A549 treated with CORT108297 at 1 μM for 4 hours (cell line): ENCODE data around the gene ALG10. TPM values are rescaled to one million over a fixed set of nuclear protein-coding genes. Genes with fewer than 3 reads are reported as not detected.

Source experiments
- total RNA-seq: library from RNA; stranded (reverse); fragments of 200-300 nt; extraction: Qiagen RNA extraction; gene quantifications from 5 replicates; pipeline ENCODE4 v1.2.3, GENCODE V29; 2022

ALG10 gene
- 4.4 to 7.3 TPM (median 5.0 TPM) in 5 replicates for total RNA-seq

GRCh38 chr12:34022079-34022830, at the start of gene ALG10:
TSS of gene ALG10 (plus strand) at chr12:34022496. CDS start at chr12:34022600, 104 bp downstream.

